Measurements from ENCODE around the gene TMEM154. TPM values are rescaled to one million over a fixed set of nuclear protein-coding genes. Genes with fewer than 3 reads are reported as not detected.
A peak's percentile ranks its signal among the peaks of the same experiment; 100 is the strongest.

The TMEM154 gene, protein sequence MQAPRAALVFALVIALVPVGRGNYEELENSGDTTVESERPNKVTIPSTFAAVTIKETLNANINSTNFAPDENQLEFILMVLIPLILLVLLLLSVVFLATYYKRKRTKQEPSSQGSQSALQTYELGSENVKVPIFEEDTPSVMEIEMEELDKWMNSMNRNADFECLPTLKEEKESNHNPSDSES
- total RNA-seq (2021) (19.7 and 34.5 TPM in 2 replicates), Bru-seq, nascent RNA (percentile 81 among the genes with signal in this experiment), BruChase-seq, experiment 1, labeled RNA remaining after a 2-hour chase (percentile 71 among the genes with signal in this experiment), BruChase-seq, experiment 2, labeled RNA remaining after a 6-hour chase (percentile 88 among the genes with signal in this experiment)
- long read RNA-seq, full-length matches to known transcripts: 36 of 53 reads
- long read RNA-seq, partial matches to known transcripts: 2 of 53 reads
- long read RNA-seq, other reads (novel, unspliced or antisense): 15 of 53 reads

- H3K4me2 ChIP-seq: peak within 1 kb of the TSS; percentile 85
- BruUV-seq (replicated peaks): TSS peak; percentile 43
- H3K36me3 ChIP-seq (ENCODE audit: low read depth): no peaks in the 10 kb centered on the region
- peak within 1 kb of the TSS; percentile 89 for H2AFZ ChIP-seq
- peaks cover 26% of the 10 kb centered on the region for H3F3A ChIP-seq (ENCODE audit: insufficient read depth, low read depth)
- H3K9me3 ChIP-seq (ENCODE audit: insufficient read depth, low read depth): no peaks in the 10 kb centered on the region
- TF ChIP-seq CTCF (conservative IDR thresholded peaks at IDR 0.05): no peak
- TF ChIP-seq EZH2 (IDR thresholded peaks at IDR 0.05; ENCODE audit: low read depth): no peak
- no peaks in the 10 kb centered on the region for H3K9me2 ChIP-seq (ENCODE audit: insufficient read depth)
- DNase-seq: peak; percentile 65 to 84
- H3K27me3 ChIP-seq (ENCODE audit: insufficient read depth, low read depth): no peaks in the 10 kb centered on the region
- H3K4me3 ChIP-seq: peak within 1 kb of the TSS; percentile 80
- CTCF ChIA-PET: interaction anchor here (0.6 kb wide), 1 partner anchor 38 kb away, joined by 3 read pairs; no protein-coding TSS in a partner anchor
- no peaks in the 10 kb centered on the region for H4K20me1 ChIP-seq (ENCODE audit: insufficient read depth)
- peaks cover 35% of the 10 kb centered on the region for H3K4me1 ChIP-seq (replicated peaks; ENCODE audit: insufficient read depth)
- POLR2A ChIA-PET (ENCODE audit: unreplicated experiment): interaction anchor here (0.5 to 0.6 kb wide), 3 partner anchors 27 to 49 kb away, joined by 3 to 4 read pairs (median 4); no protein-coding TSS in a partner anchor
- H3K79me2 ChIP-seq (ENCODE audit: low read depth): 0 out of 2 replicates have a peak, but pooled peaks cover 6% of the 10 kb centered on the region
- peak within 1 kb of the TSS; percentile 89 for H3K27ac ChIP-seq
- intact Hi-C loops (cut with micrococcal nuclease; ENCODE audit: unreplicated experiment): loop anchor here (2.0 to 5.0 kb wide), 2 partner anchors 29 to 43 kb away; no protein-coding TSS in a partner anchor
Observed at GRCh38 chr4:152679414-152680281, at the start of gene TMEM154. TSS of gene TMEM154 (minus strand) at chr4:152679997. CDS start at chr4:152679933, 64 bp downstream.

GRCh38 chr4:152729466-152729865 is 49.7 kb upstream of the TMEM154 start:
- Histone ChIP-seq H2AFZ (no peak overlapping the region), H3K36me3 (ENCODE audit: low read depth) (no peaks in the 10 kb centered on the region), H3K4me1 (replicated peaks; ENCODE audit: insufficient read depth) (no peaks in the 10 kb centered on the region), H3K4me3 (no peak overlapping the region), H3K79me2 (ENCODE audit: low read depth) (no peaks in the 10 kb centered on the region), H3K4me2 (no peak overlapping the region), H3K27me3 (ENCODE audit: insufficient read depth, low read depth) (no peaks in the 10 kb centered on the region), H3K9me3 (ENCODE audit: insufficient read depth, low read depth) (no peaks in the 10 kb centered on the region), H3F3A (ENCODE audit: insufficient read depth, low read depth) (no peaks in the 10 kb centered on the region), H4K20me1 (ENCODE audit: insufficient read depth) (no peaks in the 10 kb centered on the region), H3K27ac (no peak overlapping the region), H3K9me2 (ENCODE audit: insufficient read depth) (no peaks in the 10 kb centered on the region)
- DNase-seq: no peak
- no TSS peak for BruUV-seq (replicated peaks)
- CTCF ChIA-PET: no interaction called here
- POLR2A ChIA-PET (ENCODE audit: unreplicated experiment): no interaction called here
- intact Hi-C loops (cut with micrococcal nuclease; ENCODE audit: unreplicated experiment): no loop called here
- TF ChIP-seq EZH2 (IDR thresholded peaks at IDR 0.05; ENCODE audit: low read depth) (no peak), CTCF (conservative IDR thresholded peaks at IDR 0.05) (no peak)

GRCh38 chr4:152728343-152728742 is 48.5 kb upstream of the TMEM154 start:
- Histone ChIP-seq H3K9me2 (ENCODE audit: insufficient read depth) (no peaks in the 10 kb centered on the region), H3K4me2 (no peak overlapping the region), H3K27ac (no peak overlapping the region), H3K27me3 (ENCODE audit: insufficient read depth, low read depth) (no peaks in the 10 kb centered on the region), H3F3A (ENCODE audit: insufficient read depth, low read depth) (no peaks in the 10 kb centered on the region), H3K9me3 (ENCODE audit: insufficient read depth, low read depth) (no peaks in the 10 kb centered on the region), H3K4me3 (no peak overlapping the region), H2AFZ (no peak overlapping the region), H3K4me1 (replicated peaks; ENCODE audit: insufficient read depth) (no peaks in the 10 kb centered on the region), H4K20me1 (ENCODE audit: insufficient read depth) (no peaks in the 10 kb centered on the region), H3K79me2 (ENCODE audit: low read depth) (no peaks in the 10 kb centered on the region), H3K36me3 (ENCODE audit: low read depth) (no peaks in the 10 kb centered on the region)
- intact Hi-C loops (cut with micrococcal nuclease; ENCODE audit: unreplicated experiment): no loop called here
- no TSS peak for BruUV-seq (replicated peaks)
- TF ChIP-seq EZH2 (IDR thresholded peaks at IDR 0.05; ENCODE audit: low read depth) (no peak), CTCF (conservative IDR thresholded peaks at IDR 0.05) (no peak)
- DNase-seq: no peak
- ChIA-PET CTCF (interaction anchor here (0.5 kb wide), 1 partner anchor 1665 kb away, joined by 4 read pairs; no protein-coding TSS in a partner anchor), POLR2A (ENCODE audit: unreplicated experiment) (no interaction called here)
